Measurements from ENCODE around the gene ZNF605. TPM values are rescaled to one million over a fixed set of nuclear protein-coding genes. Genes with fewer than 3 reads are reported as not detected.
"Not testable (repeated sequence)": the region's sequence is repeated elsewhere in the genome, so short reads cannot be mapped to it uniquely, and the experiment has no call there.

Gene ZNF605
- total and polyA plus RNA-seq, 4 donors = 2.1 to 17.3 (median 7.3) TPM

- Histone ChIP-seq H3K27ac (ENCODE audit: low read depth in 1 of 2, low read length in 1 of 2) (peak within 1 kb of the TSS; percentile 79 to 95), H3K4me3 (peak within 1 kb of the TSS; percentile 95), H3K27me3 (ENCODE audit: control insufficient read depth in 3 of 3, insufficient read depth in 3 of 3, low read length in 2 of 3) (no peaks in the 10 kb centered on the region), H3K9me3 (ENCODE audit: control insufficient read depth in 4 of 4, insufficient read depth in 3 of 4, low read length in 3 of 4) (peaks cover 0 to 10% (median 5%) of the 10 kb centered on the region in 4 donors), H3K9ac (ENCODE audit: insufficient read depth in 1 of 2, low read length in 2 of 2) (peak within 1 kb of the TSS; percentile 41 to 90), H3K36me3 (ENCODE audit: control insufficient read depth in 4 of 4, insufficient read depth in 4 of 4, low read length in 4 of 4) (peaks cover 0 to 23% (median 2%) of the 10 kb centered on the region in 4 donors), H3K4me1 (ENCODE audit: control insufficient read depth in 5 of 5, insufficient read depth in 5 of 5, low read length in 5 of 5) (peaks cover 0 to 7% (median 0%) of the 10 kb centered on the region in 5 donors)
- DNase-seq (peak; percentile 93 to 97 (median 96)), ATAC-seq (ENCODE audit: insufficient read depth, low FRiP score) (peak; percentile 98)
- no peak for TF ChIP-seq CTCF (IDR thresholded peaks at IDR 0.05; ENCODE audit: control extremely low read depth, extremely low read depth)
- 0% methylated on average over 76 of the region's 76 CpGs for WGBS, 2 donors
Measured at GRCh38 chr12:132986001-132986884, 30.1 kb upstream of the ZNF605 start, which contains the start of gene ZNF26. TSS of gene ZNF26 (plus strand) at chr12:132986367. CDS start at chr12:132986841, 474 bp downstream.

DNA sequence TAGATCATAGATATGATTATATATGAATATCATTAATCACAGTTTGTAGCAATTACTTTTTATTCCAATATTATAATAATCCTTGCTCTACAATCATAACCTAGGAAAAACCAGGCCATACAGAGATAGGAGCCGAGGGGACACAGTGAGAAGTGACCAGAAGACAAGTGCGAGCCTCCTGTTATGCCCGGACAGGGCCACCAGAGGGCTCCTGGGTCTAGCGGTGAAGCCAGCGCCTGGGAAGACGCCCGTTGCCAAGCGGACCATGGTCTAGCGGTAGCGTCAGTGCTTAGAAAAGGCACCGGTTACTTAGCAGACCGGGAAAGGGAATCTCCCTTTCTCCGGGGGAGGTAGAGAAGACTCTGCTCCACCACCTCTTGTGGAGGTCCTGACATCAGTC is 20.8 kb upstream of the ZNF605 start:
- H3K4me3 ChIP-seq; H3K27me3 ChIP-seq (ENCODE audit: control insufficient read depth in 3 of 3, insufficient read depth in 3 of 3, low read length in 2 of 3); H3K4me1 ChIP-seq (ENCODE audit: control insufficient read depth in 5 of 5, insufficient read depth in 5 of 5, low read length in 5 of 5); ATAC-seq (ENCODE audit: insufficient read depth, low FRiP score); H3K36me3 ChIP-seq (ENCODE audit: control insufficient read depth in 4 of 4, insufficient read depth in 4 of 4, low read length in 4 of 4); H3K9ac ChIP-seq (ENCODE audit: insufficient read depth in 1 of 2, low read length in 2 of 2); H3K27ac ChIP-seq (ENCODE audit: low read depth in 1 of 2, low read length in 1 of 2); DNase-seq: not testable (repeated sequence)
- H3K9me3 ChIP-seq (ENCODE audit: control insufficient read depth in 4 of 4, insufficient read depth in 3 of 4, low read length in 3 of 4) = peaks cover 0 to 14% (median 7%) of the 10 kb centered on the region in 4 donors
- 39 to 42% methylated on average over 13 of the region's 13 CpGs for WGBS, 2 donors

DNA sequence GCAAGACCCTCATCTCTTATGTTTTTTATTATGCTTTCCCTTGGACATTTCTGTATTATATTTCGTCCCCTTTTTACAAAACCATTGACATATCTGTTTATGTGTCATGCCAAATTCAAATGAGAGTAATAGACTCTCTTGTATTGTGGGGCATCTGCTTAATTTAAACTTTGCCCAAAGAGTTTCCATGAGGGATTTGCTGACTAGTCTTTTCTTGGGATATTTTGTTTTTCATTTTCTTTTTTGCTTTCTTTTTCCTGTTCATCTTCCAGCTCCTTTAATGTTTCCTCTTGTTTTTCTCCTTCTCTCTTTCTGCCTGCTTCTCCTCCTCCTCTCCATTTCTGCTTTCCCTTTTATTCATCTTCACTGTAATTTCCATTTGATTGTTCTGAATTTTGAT is 16.3 kb upstream of the ZNF605 start:
- Histone ChIP-seq H3K27ac (ENCODE audit: low read depth in 1 of 2, low read length in 1 of 2) (no peak overlapping the region), H3K9me3 (ENCODE audit: control insufficient read depth in 4 of 4, insufficient read depth in 3 of 4, low read length in 3 of 4) (peaks cover 0 to 28% (median 7%) of the 10 kb centered on the region in 4 donors), H3K4me3 (no peak overlapping the region), H3K9ac (ENCODE audit: insufficient read depth in 1 of 2, low read length in 2 of 2) (no peak overlapping the region), H3K36me3 (ENCODE audit: control insufficient read depth in 4 of 4, insufficient read depth in 4 of 4, low read length in 4 of 4) (peaks cover 0 to 2% (median 0%) of the 10 kb centered on the region in 4 donors), H3K27me3 (ENCODE audit: control insufficient read depth in 3 of 3, insufficient read depth in 3 of 3, low read length in 2 of 3) (no peaks in the 10 kb centered on the region), H3K4me1 (ENCODE audit: control insufficient read depth in 5 of 5, insufficient read depth in 5 of 5, low read length in 5 of 5) (no peaks in the 10 kb centered on the region)
- DNase-seq (no peak), ATAC-seq (ENCODE audit: insufficient read depth, low FRiP score) (no peak)
- WGBS, 2 donors = 74 to 81% methylated on average over 1 of the region's 1 CpG
- TF ChIP-seq CTCF (IDR thresholded peaks at IDR 0.05; ENCODE audit: control extremely low read depth, extremely low read depth) = no peak

GRCh38 chr12:132967736-132968135 is 11.6 kb upstream of the ZNF605 start:
- TF ChIP-seq CTCF (IDR thresholded peaks at IDR 0.05; ENCODE audit: control extremely low read depth, extremely low read depth) = no peak
- DNase-seq = no peak
- peaks cover 0 to 2% (median 0%) of the 10 kb centered on the region in 5 donors for H3K4me1 ChIP-seq (ENCODE audit: control insufficient read depth in 5 of 5, insufficient read depth in 5 of 5, low read length in 5 of 5)
- ATAC-seq (ENCODE audit: insufficient read depth, low FRiP score) = no peak
- no peak overlapping the region for H3K4me3 ChIP-seq
- H3K27me3 ChIP-seq (ENCODE audit: control insufficient read depth in 3 of 3, insufficient read depth in 3 of 3, low read length in 2 of 3) = no peaks in the 10 kb centered on the region
- H3K9me3 ChIP-seq (ENCODE audit: control insufficient read depth in 4 of 4, insufficient read depth in 3 of 4, low read length in 3 of 4) = peaks cover 0 to 30% (median 3%) of the 10 kb centered on the region in 4 donors
- 93 to 94% methylated on average over 21 of the region's 21 CpGs for WGBS, 2 donors
- peaks cover 0 to 29% (median 3%) of the 10 kb centered on the region in 4 donors for H3K36me3 ChIP-seq (ENCODE audit: control insufficient read depth in 4 of 4, insufficient read depth in 4 of 4, low read length in 4 of 4)
- no peak overlapping the region for H3K27ac ChIP-seq (ENCODE audit: low read depth in 1 of 2, low read length in 1 of 2)
- H3K9ac ChIP-seq (ENCODE audit: insufficient read depth in 1 of 2, low read length in 2 of 2) = no peak overlapping the region
